H1 (cell line): ENCODE results near the gene POGK.

Source experiments
- E2F6 ChIP-seq: IDR thresholded peaks from 2 replicates; pipeline ENCODE4 v1.6.1; 2012; ENCODE audit warnings: inconsistent platforms
- EP300 ChIP-seq, 2 experiments: IDR thresholded peaks; 1 replicate in 1 of 2; 2 replicates in 1 of 2; pipeline ENCODE4 v1.6.1; 2011 to 2012; ENCODE audit warnings: low read depth in 2 of 2, low read length in 2 of 2, mild to moderate bottlenecking in 2 of 2, borderline replicate concordance in 1 of 2, inconsistent platforms in 1 of 2, moderate library complexity in 1 of 2
- HDAC2 ChIP-seq, 2 experiments: fragments of 300-600 bp in 1 of 2; sonication (generic) in 1 of 2; IDR thresholded peaks; 2 replicates each; pipeline ENCODE4 v1.6.1; 2011 to 2012; ENCODE audit warnings: low read depth in 2 of 2, low read length in 2 of 2, mild to moderate bottlenecking in 2 of 2, moderate library complexity in 2 of 2, borderline replicate concordance in 1 of 2, inconsistent platforms in 1 of 2
- PHF8 ChIP-seq: fragments of 200-600 bp; sonication (generic); conservative IDR thresholded peaks from 2 replicates; pipeline ENCODE4 v1.7.1; 2012; ENCODE audit warnings: low read depth, mild to moderate bottlenecking, inconsistent platforms, low read length, moderate library complexity
- TF ChIP-seq, protein P1 (sequence below), 3 experiments: IDR thresholded peaks; 1 replicate in 2 of 3; 2 replicates in 1 of 3; pipeline versions ENCODE4 v1.5.1 to v1.6.1; 2011; ENCODE audit warnings: low read length in 3 of 3, mild to moderate bottlenecking in 3 of 3, inconsistent platforms in 2 of 3, low read depth in 1 of 3, moderate library complexity in 1 of 3; ENCODE audit not compliant: insufficient read depth in 1 of 3; ENCODE audit errors: control extremely low read depth in 1 of 3

DNA sequence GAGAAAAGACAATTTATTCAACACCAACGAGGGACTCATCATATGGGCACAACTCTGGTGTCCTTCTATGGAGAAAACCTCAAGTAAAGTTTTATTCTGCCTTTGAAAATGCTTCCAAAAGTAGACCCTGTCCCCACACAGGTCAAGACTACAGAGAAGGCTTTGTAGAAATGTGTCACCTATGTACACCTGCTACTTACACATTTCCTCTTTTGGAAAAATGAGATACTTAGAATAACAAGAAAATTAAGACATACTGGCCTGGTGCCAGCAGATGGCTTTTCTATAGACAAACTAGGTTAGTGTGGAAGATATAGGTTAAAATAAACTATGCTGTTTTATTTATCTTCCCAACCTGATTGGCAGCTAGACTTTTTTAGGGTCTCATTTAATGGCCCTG, 13.6 kb downstream of the POGK start:
- TF ChIP-seq HDAC2 (IDR thresholded peaks at IDR 0.05; ENCODE audit: borderline replicate concordance in 1 of 2, low read depth in 2 of 2, low read length in 2 of 2) (no peak), EP300 (IDR thresholded peaks at IDR 0.05; ENCODE audit: borderline replicate concordance in 1 of 2, low read depth in 2 of 2, low read length in 2 of 2) (no peak), E2F6 (no peak), PHF8 (no peak)
- TF ChIP-seq, protein P1, sequence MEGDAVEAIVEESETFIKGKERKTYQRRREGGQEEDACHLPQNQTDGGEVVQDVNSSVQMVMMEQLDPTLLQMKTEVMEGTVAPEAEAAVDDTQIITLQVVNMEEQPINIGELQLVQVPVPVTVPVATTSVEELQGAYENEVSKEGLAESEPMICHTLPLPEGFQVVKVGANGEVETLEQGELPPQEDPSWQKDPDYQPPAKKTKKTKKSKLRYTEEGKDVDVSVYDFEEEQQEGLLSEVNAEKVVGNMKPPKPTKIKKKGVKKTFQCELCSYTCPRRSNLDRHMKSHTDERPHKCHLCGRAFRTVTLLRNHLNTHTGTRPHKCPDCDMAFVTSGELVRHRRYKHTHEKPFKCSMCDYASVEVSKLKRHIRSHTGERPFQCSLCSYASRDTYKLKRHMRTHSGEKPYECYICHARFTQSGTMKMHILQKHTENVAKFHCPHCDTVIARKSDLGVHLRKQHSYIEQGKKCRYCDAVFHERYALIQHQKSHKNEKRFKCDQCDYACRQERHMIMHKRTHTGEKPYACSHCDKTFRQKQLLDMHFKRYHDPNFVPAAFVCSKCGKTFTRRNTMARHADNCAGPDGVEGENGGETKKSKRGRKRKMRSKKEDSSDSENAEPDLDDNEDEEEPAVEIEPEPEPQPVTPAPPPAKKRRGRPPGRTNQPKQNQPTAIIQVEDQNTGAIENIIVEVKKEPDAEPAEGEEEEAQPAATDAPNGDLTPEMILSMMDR (IDR thresholded peaks at IDR 0.05; ENCODE audit: control extremely low read depth in 1 of 3, insufficient read depth in 1 of 3, low read depth in 1 of 3, low read length in 3 of 3): no peak
